Stimulated activated CD4-positive, alpha-beta T cell treated with anti-CD3 and anti-CD28 coated beads, Interleukin-1b, Interleukin-23, amount 100 ng/mL, for 48 hours (primary cell): ENCODE measurements around the gene ACP7.
"Not testable (repeated sequence)": the region's sequence is repeated elsewhere in the genome, so short reads cannot be mapped to it uniquely, and the experiment has no call there.

ENCODE experiments used
- DNase-seq: peaks from one replicate; pipeline ENCODE4 v3.0.0-alpha.2; 2020

The ACP7 gene

GRCh38 chr19:39133431-39134270, 49.5 kb downstream of the ACP7 start:
- no peak for DNase-seq

- no peak for DNase-seq
These were observed 51.5 kb downstream of the ACP7 start for GRCh38 chr19:39135701-39136100.

- no peak for DNase-seq
These were observed 52.2 kb downstream of the ACP7 start for GRCh38 chr19:39136225-39136940.

DNA sequence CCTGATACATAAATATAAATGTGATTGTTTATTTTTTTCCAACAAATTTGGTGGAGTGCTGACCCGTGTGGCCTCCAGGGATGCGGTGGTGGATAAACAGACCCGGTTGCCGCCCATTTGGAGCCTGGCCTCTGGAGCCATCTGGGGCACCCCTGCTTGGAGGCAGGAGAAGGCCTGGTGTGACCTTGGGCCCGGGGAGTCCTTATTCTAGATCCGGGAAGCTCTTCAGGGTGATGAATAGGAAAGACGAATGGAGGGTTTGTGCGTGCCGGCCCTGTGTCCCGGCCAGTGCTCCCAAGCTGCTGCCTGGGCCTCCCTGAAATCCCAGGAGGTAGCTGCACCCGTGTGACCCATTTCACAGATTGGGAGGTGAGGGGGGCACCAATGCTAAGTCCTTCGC, 53.0 kb downstream of the ACP7 start:
- no peak for DNase-seq

DNA sequence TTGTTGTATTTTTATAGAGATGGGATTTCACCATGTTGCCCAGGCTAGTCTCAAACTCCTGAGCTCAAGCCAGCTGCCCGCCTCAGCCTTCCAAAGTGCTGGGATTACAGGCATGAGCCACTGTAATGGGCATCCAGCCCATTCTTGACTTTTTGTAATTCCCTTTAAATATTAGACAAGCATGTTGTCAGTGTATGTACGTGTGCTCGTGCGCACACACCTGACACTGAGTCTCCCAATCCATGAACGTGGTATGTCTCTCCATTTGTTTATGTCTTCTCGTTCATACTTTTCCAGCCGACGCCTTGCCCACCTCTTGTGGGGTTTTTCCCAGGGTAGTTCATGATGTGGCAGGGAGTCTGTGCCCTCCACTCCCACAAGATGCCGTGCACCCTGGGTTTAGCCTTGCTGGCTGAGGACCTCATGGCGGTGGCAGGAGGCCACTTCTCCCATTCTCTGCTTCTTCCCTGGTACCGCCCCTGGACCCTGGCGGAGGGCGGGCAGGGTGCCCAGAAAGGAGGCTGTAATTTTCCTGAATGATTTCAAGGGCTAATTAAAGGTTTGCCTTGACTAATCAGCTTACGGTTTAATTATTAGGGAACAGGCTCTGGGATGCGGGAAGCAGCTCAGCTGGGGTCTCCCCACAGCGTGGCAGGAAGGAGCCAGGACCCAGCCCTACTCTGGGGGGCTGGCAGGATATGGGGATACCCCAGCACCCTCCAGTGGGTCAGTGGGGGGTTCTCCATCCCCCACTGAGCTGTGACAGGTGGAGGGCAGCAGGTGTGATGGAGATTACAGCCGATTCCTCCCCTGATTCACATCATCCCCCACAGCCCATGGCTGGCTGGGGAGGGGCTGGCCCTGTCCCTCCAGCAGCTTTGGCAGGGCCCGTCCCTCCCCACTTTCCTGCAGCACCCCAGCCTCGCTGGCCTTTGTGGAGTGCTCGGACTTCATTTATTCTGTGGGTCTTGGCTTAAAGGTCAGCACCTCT, 54.3 kb downstream of the ACP7 start:
- DNase-seq, result no peak

GRCh38 chr19:39139305-39139874, 55.2 kb downstream of the ACP7 start:
- no peak for DNase-seq

GRCh38 chr19:39139971-39140453, 55.8 kb downstream of the ACP7 start:
- no peak for DNase-seq

DNA sequence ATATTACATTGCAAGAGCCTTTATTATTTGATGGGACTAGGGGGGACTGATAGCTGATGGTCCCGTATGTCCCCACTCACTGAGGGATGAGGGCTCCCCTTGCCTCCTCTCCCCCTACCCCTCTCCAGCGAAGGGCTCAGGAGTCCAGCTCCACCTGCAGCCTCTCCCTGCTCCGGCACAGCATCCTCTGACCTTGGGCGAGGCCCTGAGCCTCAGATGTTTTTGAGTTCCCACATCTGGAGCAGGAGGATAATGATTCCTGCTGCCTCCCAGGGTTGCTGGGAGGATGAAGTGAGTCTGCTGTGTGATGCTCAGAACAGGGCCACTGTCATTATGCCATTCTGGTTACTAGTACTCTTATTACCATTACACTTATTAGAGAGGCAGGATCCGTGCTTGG, 56.4 kb downstream of the ACP7 start:
- DNase-seq, result no peak

DNA sequence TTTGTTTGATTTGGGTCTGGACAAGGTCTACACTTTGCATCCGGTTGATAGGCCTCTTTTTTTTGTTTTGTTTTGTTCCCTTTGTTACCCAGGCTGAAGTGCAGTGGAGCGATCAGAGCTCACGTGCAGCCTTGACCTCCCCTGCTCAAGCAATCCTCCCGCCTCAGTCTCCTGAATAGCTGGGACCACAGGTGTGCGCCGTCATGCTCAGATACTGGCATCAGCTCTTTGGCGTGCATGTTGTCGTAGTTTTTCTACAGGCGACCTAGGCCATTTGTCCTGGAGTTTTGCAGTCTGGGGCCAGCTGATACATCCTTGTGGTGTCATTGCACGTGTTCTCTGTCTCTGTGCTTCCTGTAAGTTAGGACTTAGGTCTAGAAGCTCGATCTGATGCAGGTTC, 57.8 kb downstream of the ACP7 start:
- DNase-seq, result no peak

- DNase-seq, result no peak
These were observed 58.5 kb downstream of the ACP7 start for GRCh38 chr19:39142630-39143029.

DNA sequence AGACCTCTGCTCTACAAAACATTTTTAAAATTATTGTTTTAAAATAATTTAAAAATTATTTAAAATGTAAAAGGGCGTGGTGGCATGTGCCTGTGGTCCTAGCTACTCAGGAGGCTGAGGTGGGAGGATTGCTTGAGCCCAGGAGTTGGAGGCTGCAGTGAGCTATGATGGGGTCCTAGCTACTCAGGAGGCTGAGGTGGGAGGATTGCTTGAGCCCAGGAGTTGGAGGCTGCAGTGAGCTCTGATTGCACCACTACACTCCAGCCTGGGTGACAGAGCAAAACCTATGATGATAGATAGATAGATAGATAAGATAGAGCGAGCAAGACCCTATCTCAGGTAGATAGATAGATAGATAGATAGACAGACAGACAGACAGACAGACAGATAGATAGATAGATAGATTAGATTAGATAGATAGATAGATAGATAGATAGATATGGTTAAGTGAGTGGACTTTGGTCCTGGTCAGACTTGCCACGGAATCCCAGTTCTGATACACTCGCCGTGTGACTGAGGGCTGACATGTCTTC, 59.7 kb downstream of the ACP7 start:
- DNase-seq, result not testable (repeated sequence)

DNA sequence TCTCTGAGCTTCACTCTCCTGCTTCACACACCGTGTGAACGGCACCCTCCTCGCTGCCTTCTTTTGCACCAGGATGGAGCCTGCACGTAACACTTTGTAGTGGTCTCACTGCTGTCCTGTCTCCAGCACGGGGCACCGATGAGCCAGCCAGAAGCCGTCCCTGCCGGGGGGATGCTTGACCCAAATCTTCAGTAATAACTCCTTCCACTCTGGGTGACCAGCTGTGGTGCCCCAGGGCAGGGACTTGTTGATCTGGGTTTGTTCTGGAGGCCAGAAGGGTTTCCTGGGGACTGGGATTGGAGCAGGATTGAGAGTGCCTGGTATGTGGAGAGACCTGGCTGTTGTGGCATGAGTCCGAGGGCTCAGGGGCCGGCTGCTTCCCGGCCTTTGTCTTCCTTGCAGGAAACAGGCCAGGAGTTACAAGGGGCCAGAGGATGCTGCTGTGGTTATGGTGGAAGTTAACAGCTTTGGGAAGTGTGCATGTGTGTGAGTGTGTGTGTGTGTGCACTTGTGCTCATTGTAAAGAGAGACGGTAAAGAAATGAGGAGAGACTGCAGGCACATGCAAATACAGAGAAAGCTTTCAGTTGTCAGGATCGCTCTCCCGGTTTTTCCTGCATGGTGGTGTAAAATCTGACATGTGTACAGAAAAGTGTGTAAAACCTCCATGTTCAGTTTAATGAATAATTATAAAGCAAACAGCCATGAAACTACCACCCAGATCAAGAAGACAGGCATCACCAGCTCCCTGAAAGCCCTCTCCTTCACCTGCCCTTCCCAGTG, 60.3 kb downstream of the ACP7 start:
- no peak for DNase-seq

- no peak for DNase-seq
These were observed 61.2 kb downstream of the ACP7 start for GRCh38 chr19:39145180-39145953.

GRCh38 chr19:39146091-39146490, 61.9 kb downstream of the ACP7 start:
- DNase-seq, result no peak

- DNase-seq, result no peak
These were observed 62.7 kb downstream of the ACP7 start for GRCh38 chr19:39146686-39147450.

DNA sequence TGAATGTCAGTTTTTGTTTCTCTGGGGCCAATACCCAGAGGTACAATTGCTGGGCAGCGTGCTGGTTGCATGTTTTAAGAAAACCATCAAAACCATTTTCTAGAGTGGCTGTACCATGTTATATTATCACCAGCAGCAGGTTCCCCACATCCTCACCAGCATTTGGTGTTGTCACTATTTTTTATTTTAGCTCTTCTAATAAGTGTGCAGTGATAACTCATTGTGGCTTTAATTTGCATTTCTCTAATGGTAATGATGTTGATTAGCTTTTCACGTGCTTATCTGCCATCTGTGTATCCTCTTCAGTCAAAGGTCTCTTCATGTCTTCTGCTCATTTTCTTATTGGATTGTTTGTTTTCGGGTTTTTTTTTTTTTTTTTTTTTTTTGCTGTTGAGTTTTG, 63.3 kb downstream of the ACP7 start:
- no peak for DNase-seq

- DNase-seq, result no peak
These were observed 64.9 kb downstream of the ACP7 start for GRCh38 chr19:39148939-39149529.

DNA sequence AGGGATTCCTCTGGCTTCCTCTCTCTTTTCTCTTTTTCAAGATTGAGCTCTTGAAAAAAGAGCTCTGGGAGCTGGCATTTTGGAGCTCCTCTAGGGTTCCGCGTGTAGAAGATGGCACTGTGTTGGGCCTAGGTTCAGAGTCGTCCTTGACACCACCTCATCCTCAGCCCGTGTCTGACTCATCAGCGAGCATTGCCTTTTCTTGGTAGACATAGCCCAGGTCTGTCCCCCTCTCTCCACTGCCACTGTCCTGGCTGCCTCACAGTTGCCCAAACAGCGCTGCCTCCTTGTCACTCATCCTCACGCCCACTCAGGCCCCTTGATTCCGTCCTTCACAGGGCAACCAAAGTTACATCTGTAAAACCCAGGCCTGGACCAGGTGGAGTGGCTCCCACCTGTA, 66.1 kb downstream of the ACP7 start:
- DNase-seq, result no peak

DNA sequence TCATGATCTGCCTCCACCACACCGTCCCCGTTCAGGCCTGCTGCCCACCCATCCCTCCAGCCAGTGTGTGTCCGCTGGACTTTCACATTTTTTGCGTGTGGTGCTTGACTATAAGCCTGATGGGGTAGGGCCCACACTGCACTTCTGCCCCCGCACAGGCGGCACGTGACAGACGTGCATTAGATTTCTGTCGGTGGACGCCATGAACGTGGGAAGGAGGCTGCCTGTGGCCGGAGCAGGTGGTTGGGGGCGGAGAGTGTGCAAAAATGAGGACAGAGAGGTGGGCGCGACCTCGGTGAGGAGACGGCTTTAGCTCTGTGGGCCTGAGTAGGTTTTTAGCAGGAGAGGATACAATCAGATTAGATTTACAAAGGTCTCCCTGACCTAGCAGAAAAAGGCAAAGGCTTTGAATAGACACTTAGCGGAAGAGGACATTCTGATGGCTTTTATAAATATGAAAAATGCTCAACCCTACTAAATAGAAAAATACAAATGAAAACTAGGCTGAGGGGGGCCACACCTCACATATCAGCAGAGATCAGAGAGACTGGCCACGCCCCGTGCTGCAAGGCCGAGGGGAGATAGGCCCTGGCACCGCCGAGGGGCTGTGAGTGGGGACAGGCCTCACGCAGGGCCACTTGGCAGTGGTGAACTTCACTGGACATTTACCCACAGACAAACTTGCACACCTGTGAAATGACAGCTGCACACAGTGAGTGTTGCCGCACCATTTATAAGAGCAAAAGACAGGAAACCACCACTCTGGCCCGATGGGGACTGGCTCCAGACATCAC, 66.8 kb downstream of the ACP7 start:
- DNase-seq, result no peak
